ENCODE measurements around the gene TRAPPC5. TPM values are rescaled to one million over a fixed set of nuclear protein-coding genes. Genes with fewer than 3 reads are reported as not detected.

The TRAPPC5 gene
- total RNA-seq, 2 experiments from 2014 or later = 91.5 to 150 TPM

- H3K4me2 ChIP-seq (ENCODE audit: low read length) = no peak overlapping the region
- no peaks in the 10 kb centered on the region for H3K9me2 ChIP-seq (ENCODE audit: insufficient read depth, low read length)
- ChIA-PET POLR2A (no interaction called here), CTCF (ENCODE audit: unreplicated experiment) (no interaction called here)
- H3K36me3 ChIP-seq (ENCODE audit: insufficient read depth, low read length) = no peaks in the 10 kb centered on the region
- H3K27ac ChIP-seq (ENCODE audit: low read depth, low read length, poor library complexity, severe bottlenecking) = no peak overlapping the region
- no peaks in the 10 kb centered on the region for H4K20me1 ChIP-seq (ENCODE audit: insufficient read depth, low read length)
- no peaks in the 10 kb centered on the region for H3K79me2 ChIP-seq (ENCODE audit: insufficient read depth, low read depth, low read length)
- BruUV-seq (replicated peaks) = no TSS peak
- intact Hi-C loops (cut with micrococcal nuclease; ENCODE audit: unreplicated experiment) = no loop called here
- no peaks in the 10 kb centered on the region for H3K9me3 ChIP-seq (ENCODE audit: low read length)
- H2AFZ ChIP-seq (ENCODE audit: low read length) = no peak overlapping the region
- H3K4me3 ChIP-seq (ENCODE audit: low read depth, low read length, poor library complexity, severe bottlenecking) = no peak overlapping the region
- no peak for TF ChIP-seq CTCF (conservative IDR thresholded peaks at IDR 0.05; ENCODE audit: low read length)
- TF ChIP-seq EZH2phosphoT487 (IDR thresholded peaks at IDR 0.05; ENCODE audit: borderline replicate concordance, low read depth, low read length) = no peak
- no peaks in the 10 kb centered on the region for H3K4me1 ChIP-seq (ENCODE audit: insufficient read depth, low read length, poor library complexity, severe bottlenecking)
- no peak for DNase-seq (ENCODE audit: low spot score)
Measured at GRCh38 chr19:7736148-7736547, 55.5 kb downstream of the TRAPPC5 start.

- CTCF ChIA-PET (ENCODE audit: unreplicated experiment) = no interaction called here
- intact Hi-C loops (cut with micrococcal nuclease; ENCODE audit: unreplicated experiment) = no loop called here
- no peak for DNase-seq (ENCODE audit: low spot score)
- H4K20me1 ChIP-seq (ENCODE audit: insufficient read depth, low read length) = no peaks in the 10 kb centered on the region
- BruUV-seq (replicated peaks) = no TSS peak
- H3K27ac ChIP-seq (ENCODE audit: low read depth, low read length, poor library complexity, severe bottlenecking) = no peak overlapping the region
- no peaks in the 10 kb centered on the region for H3K4me1 ChIP-seq (ENCODE audit: insufficient read depth, low read length, poor library complexity, severe bottlenecking)
- no peaks in the 10 kb centered on the region for H3K79me2 ChIP-seq (ENCODE audit: insufficient read depth, low read depth, low read length)
- H3K4me2 ChIP-seq (ENCODE audit: low read length) = no peak overlapping the region
- no peaks in the 10 kb centered on the region for H3K9me3 ChIP-seq (ENCODE audit: low read length)
- H3K36me3 ChIP-seq (ENCODE audit: insufficient read depth, low read length) = no peaks in the 10 kb centered on the region
- H3K9me2 ChIP-seq (ENCODE audit: insufficient read depth, low read length) = no peaks in the 10 kb centered on the region
- no peak overlapping the region for H2AFZ ChIP-seq (ENCODE audit: low read length)
- POLR2A ChIA-PET = no interaction called here
- no peak overlapping the region for H3K4me3 ChIP-seq (ENCODE audit: low read depth, low read length, poor library complexity, severe bottlenecking)
- TF ChIP-seq EZH2phosphoT487 (IDR thresholded peaks at IDR 0.05; ENCODE audit: borderline replicate concordance, low read depth, low read length) (no peak), CTCF (conservative IDR thresholded peaks at IDR 0.05; ENCODE audit: low read length) (no peak)
Measured at GRCh38 chr19:7737215-7737614, 56.6 kb downstream of the TRAPPC5 start.

Other genes with a start within 250 kb of the TRAPPC5 start
- not detected in 2 replicates for gene PEX11G, start 191.8 kb upstream of the TRAPPC5 start, total RNA-seq (2014; rRNA removed; shearing (Covaris generic))
- gene PEX11G, start 191.8 kb upstream of the TRAPPC5 start, total RNA-seq (2022) = not detected in 2 replicates
- not detected in 2 replicates for gene ZNF358, start 164.7 kb upstream of the TRAPPC5 start, total RNA-seq (2014; rRNA removed; shearing (Covaris generic))
- not detected in 2 replicates for gene ZNF358, start 164.7 kb upstream of the TRAPPC5 start, total RNA-seq (2022)
- gene MCOLN1, start 158.2 kb upstream of the TRAPPC5 start, total RNA-seq (2014; rRNA removed; shearing (Covaris generic)) = 2.4 and 7.8 TPM in 2 replicates
- 16.7 and 18.3 TPM in 2 replicates for gene MCOLN1, start 158.2 kb upstream of the TRAPPC5 start, total RNA-seq (2022)
- 50.6 and 54.3 TPM in 2 replicates for gene PNPLA6, start 145.1 kb upstream of the TRAPPC5 start, total RNA-seq (2014; rRNA removed; shearing (Covaris generic))
- 92.4 and 93.0 TPM in 2 replicates for gene PNPLA6, start 145.1 kb upstream of the TRAPPC5 start, total RNA-seq (2022)
- 1.1 and 1.6 TPM in 2 replicates for gene CAMSAP3, start 85.0 kb upstream of the TRAPPC5 start, total RNA-seq (2014; rRNA removed; shearing (Covaris generic))
- 1.9 and 2.8 TPM in 2 replicates for gene CAMSAP3, start 85.0 kb upstream of the TRAPPC5 start, total RNA-seq (2022)
- gene XAB2, start 51.3 kb upstream of the TRAPPC5 start, total RNA-seq (2014; rRNA removed; shearing (Covaris generic)) = 35.0 and 36.6 TPM in 2 replicates
- gene XAB2, start 51.3 kb upstream of the TRAPPC5 start, total RNA-seq (2022) = 39.7 and 39.9 TPM in 2 replicates
- gene PET100, start 51.0 kb upstream of the TRAPPC5 start, total RNA-seq (2014; rRNA removed; shearing (Covaris generic)) = 48.8 and 65.4 TPM in 2 replicates
- 111 and 118 TPM in 2 replicates for gene PET100, start 51.0 kb upstream of the TRAPPC5 start, total RNA-seq (2022)
- 0.82 TPM in 1 of 2 replicates, not detected in the other for gene PCP2, start 47.1 kb upstream of the TRAPPC5 start, total RNA-seq (2014; rRNA removed; shearing (Covaris generic))
- gene PCP2, start 47.1 kb upstream of the TRAPPC5 start, total RNA-seq (2022) = 2.0 and 2.1 TPM in 2 replicates
- 27.7 and 43.0 TPM in 2 replicates for gene STXBP2, start 43.7 kb upstream of the TRAPPC5 start, total RNA-seq (2014; rRNA removed; shearing (Covaris generic))
- gene STXBP2, start 43.7 kb upstream of the TRAPPC5 start, total RNA-seq (2022) = 121 and 138 TPM in 2 replicates
- gene RETN, start 11.8 kb upstream of the TRAPPC5 start, total RNA-seq (2014; rRNA removed; shearing (Covaris generic)) = not detected in 2 replicates
- not detected in 2 replicates for gene RETN, start 11.8 kb upstream of the TRAPPC5 start, total RNA-seq (2022)
- gene MCEMP1, start 3.7 kb upstream of the TRAPPC5 start, total RNA-seq (2014; rRNA removed; shearing (Covaris generic)) = 0.22 and 0.28 TPM in 2 replicates
- gene MCEMP1, start 3.7 kb upstream of the TRAPPC5 start, total RNA-seq (2022) = not detected in 2 replicates
- gene FCER2, start 21.3 kb downstream of the TRAPPC5 start, total RNA-seq (2014; rRNA removed; shearing (Covaris generic)) = 3.3 and 3.7 TPM in 2 replicates
- 3.9 and 4.6 TPM in 2 replicates for gene FCER2, start 21.3 kb downstream of the TRAPPC5 start, total RNA-seq (2022)
- not detected in 2 replicates for gene CLEC4G, start 51.3 kb downstream of the TRAPPC5 start, total RNA-seq (2014; rRNA removed; shearing (Covaris generic))
- gene CLEC4G, start 51.3 kb downstream of the TRAPPC5 start, total RNA-seq (2022) = not detected in 2 replicates
- gene CD209, start 66.7 kb downstream of the TRAPPC5 start, total RNA-seq (2014; rRNA removed; shearing (Covaris generic)) = not detected in 2 replicates
- not detected in 2 replicates for gene CD209, start 66.7 kb downstream of the TRAPPC5 start, total RNA-seq (2022)
- gene CLEC4M, start 82.4 kb downstream of the TRAPPC5 start, total RNA-seq (2014; rRNA removed; shearing (Covaris generic)) = not detected in 2 replicates
- gene CLEC4M, start 82.4 kb downstream of the TRAPPC5 start, total RNA-seq (2022) = not detected in 2 replicates
- gene EVI5L, start 149.4 kb downstream of the TRAPPC5 start, total RNA-seq (2014; rRNA removed; shearing (Covaris generic)) = 2.7 and 7.4 TPM in 2 replicates
- gene EVI5L, start 149.4 kb downstream of the TRAPPC5 start, total RNA-seq (2022) = 5.5 and 5.9 TPM in 2 replicates
- not detected in 2 replicates for gene PRR36, start 193.6 kb downstream of the TRAPPC5 start, total RNA-seq (2014; rRNA removed; shearing (Covaris generic))
- 0.17 TPM in 1 of 2 replicates, not detected in the other for gene PRR36, start 193.6 kb downstream of the TRAPPC5 start, total RNA-seq (2022)
- 0.08 TPM in 1 of 2 replicates, not detected in the other for gene LRRC8E, start 207.7 kb downstream of the TRAPPC5 start, total RNA-seq (2014; rRNA removed; shearing (Covaris generic))
- gene LRRC8E, start 207.7 kb downstream of the TRAPPC5 start, total RNA-seq (2022) = not detected in 2 replicates
- gene MAP2K7, start 223.0 kb downstream of the TRAPPC5 start, total RNA-seq (2014; rRNA removed; shearing (Covaris generic)) = 19.4 and 23.2 TPM in 2 replicates
- 44.5 and 48.1 TPM in 2 replicates for gene MAP2K7, start 223.0 kb downstream of the TRAPPC5 start, total RNA-seq (2022)
- 0.13 TPM in 1 of 2 replicates, not detected in the other for gene TGFBR3L, start 234.0 kb downstream of the TRAPPC5 start, total RNA-seq (2014; rRNA removed; shearing (Covaris generic))
- gene TGFBR3L, start 234.0 kb downstream of the TRAPPC5 start, total RNA-seq (2022) = 0.61 and 0.74 TPM in 2 replicates
- 4.9 and 21.6 TPM in 2 replicates for gene SNAPC2, start 239.5 kb downstream of the TRAPPC5 start, total RNA-seq (2014; rRNA removed; shearing (Covaris generic))
- gene SNAPC2, start 239.5 kb downstream of the TRAPPC5 start, total RNA-seq (2022) = 6.2 and 8.2 TPM in 2 replicates
- gene CTXN1, start 245.3 kb downstream of the TRAPPC5 start, total RNA-seq (2014; rRNA removed; shearing (Covaris generic)) = 0.13 TPM in 1 of 2 replicates, not detected in the other
- 0.98 and 1.0 TPM in 2 replicates for gene CTXN1, start 245.3 kb downstream of the TRAPPC5 start, total RNA-seq (2022)